GM19025 (cell line): ENCODE results near the gene DAGLB.
"Not testable (repeated sequence)": the region's sequence is repeated elsewhere in the genome, so short reads cannot be mapped to it uniquely, and the experiment has no call there.

Experiments
- ATAC-seq: cut with Tn5 transposase; IDR thresholded peaks from one replicate; pipeline ENCODE4 v1.9.1; 2021; ENCODE audit warnings: mild to moderate bottlenecking, low read depth, moderate library complexity; ENCODE audit not compliant: unreplicated experiment

The DAGLB gene

DNA sequence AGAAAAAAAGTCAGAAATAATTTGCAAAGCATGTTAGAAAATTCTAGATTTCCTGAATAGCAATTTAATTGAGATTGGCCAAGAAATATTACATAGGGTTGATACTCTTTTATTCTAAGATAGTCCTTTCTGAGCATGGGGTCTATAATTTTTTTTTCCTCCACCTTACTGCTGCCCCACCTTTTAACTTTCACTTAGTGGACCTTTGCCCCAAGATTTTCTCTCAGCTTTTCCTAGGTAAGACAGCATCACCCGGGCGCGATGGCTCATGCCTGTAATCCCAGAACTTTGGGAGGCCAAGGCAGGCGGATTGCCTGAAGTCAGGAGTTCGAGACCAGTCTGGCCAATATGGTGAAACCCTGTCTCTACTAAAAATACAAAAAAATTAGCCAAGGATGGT is 69.2 kb downstream of the DAGLB start:
- ATAC-seq: not testable (repeated sequence)

DNA sequence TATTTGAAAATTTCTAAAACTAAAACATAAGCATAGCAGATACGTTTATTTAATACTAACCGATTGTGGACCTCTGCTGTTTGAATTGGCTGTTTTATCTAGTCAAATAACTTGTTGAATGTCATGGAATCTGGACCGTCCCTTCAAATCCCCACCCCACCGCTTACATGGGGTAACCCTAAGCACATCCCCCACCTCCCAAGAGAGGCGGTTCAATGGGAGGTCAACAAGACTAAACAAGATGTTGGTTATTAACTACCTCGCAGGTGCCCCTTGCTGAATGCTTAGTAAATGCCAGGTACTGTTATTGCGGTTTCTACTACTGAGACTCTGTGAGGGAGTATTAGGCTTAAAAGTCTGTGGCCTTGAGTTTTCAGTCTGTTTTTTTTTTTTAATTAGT is 70.9 kb downstream of the DAGLB start:
- ATAC-seq: no peak

DNA sequence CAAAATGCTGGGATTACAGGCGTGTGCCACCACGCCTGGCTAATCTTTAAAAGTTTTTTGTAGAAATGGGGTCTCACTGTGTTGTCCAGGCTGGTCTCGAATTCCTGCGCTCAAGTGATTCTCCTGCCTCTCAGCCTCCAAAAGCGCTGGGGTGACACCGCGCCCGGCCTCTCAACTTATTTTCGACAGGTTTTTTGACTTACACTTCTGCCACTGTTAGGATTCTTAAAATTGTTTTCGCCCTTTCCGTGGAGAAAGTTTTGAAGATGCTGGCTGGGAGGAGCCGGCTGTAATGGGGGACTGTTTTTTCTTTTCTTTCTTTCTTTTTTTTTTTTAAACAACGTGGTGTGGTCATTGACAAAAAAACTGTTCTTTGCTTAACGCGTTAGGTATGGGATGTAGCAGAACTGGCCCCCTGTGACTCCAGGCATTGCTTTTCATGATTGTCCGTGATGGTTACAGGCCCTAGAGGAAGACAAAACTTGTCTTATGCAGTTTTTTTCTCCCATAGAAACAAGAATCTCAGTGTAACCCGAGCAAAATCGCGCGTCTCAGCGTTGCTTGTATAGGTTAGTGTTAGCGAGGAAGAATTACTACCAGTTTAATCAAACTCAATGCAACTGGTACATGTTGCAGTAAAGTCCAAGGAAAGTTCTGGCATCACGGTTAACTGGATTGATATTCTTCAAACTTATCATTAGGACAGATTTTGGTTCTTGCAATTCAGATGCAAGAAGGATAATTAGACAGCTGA is 72.2 kb downstream of the DAGLB start:
- ATAC-seq: no peak

DNA sequence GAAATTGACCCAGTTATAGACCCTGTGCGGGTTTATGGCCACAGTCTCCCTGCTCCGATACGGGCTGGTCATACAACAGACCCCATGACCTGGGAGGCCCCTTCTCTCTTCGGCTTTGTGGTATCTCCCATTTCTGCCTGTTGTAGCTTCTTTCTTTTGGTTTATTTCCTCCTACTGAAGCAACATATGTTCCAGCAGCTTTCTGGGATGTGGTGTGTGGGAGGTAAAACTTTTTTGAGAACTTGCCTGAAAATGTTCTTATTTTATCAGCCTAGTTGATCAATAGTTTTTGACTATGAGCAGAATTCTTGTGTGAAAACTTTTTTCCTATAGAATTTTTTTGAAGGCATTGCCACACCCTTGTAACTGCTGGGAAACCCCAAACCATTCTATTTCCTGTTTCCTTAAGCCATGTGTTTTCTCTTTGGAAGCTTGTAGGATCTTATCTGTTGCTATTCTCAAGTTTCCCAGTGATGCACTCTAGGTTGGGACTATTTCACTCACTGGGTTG is 80.0 kb downstream of the DAGLB start:
- ATAC-seq: no peak

DNA sequence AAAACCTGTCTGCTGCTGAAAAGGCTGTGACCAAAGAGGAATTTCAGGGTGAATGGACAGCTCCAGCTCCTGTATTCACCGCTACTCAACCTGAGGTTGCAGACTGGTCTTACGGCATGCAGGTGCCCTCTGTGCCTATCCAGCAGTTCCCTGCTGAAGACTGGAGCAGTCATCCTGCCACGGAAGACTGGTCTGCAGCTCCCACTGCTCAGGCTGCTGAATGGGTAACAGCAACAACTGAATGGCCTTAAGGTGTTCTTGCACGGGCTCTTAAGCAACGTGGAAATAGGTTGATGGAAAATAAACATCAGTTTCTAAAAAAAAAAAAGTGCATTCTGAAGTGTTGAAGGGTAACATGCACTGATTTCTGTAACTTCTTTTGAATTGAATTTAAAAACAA is 82.3 kb downstream of the DAGLB start:
- no peak for ATAC-seq

DNA sequence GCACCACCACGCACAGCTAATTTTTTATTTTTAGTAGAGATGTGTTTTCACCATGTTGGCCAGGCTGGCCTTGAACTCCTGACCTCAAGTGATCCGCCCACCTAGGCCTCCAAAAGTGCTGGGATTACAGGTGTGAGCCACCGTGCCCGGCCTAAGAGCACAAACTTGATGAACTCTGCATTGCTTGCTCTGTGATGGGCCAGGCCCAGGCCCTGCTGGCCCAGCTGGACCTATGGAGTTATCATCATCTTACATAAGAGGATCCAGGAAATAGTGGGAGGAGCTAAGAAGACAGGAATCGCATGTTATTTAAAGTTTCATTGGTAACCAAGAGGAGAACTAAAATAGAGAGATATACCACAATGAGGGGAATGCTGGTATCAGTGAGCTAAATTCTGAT is 86.9 kb downstream of the DAGLB start:
- no peak for ATAC-seq

DNA sequence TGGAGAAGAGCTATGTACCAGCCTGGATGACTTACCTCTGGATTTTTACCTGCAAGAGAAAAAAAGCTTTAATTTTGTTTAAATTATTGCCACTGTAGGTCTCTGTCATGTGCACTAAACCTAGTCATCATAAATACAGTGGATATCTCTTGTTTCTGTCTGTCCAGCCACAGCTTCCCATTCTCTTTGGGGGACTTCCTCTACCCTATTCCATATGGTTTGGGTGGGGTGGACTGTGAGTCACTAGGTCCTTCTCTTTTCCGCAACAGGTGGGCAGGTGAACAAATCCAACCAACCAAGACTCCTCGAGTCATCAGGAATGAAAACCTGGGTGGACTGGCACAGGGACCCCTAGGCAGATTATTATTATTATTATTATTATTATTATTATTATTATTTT is 88.0 kb downstream of the DAGLB start:
- no peak for ATAC-seq
